ENCODE data around the gene TRIM29. TPM values are rescaled to one million over a fixed set of nuclear protein-coding genes. Genes with fewer than 3 reads are reported as not detected.

Gene TRIM29
- total RNA-seq, 1 experiment from 2014 or later, result 293 TPM

DNA sequence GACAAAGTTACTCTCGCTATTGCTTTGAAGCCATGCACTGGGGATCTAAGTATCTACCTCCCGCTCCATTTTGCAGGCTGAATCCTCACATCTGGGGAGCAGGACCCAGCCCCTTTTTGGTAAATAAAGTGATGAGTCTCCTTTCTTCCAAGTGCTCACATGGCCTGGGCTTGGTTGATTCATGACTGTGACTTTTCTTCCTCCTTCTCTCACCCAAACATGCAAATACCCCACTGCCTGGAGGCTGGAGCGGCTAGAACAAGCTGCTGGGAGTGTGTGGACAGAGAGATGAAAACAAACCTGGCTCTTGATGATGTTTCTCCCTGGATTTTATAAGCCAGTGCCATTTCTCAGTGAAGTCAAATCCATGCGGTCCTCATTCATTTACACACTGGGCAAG is 72.7 kb downstream of the TRIM29 start:
- TF ChIP-seq EZH2 (IDR thresholded peaks at IDR 0.05; ENCODE audit: low read depth), result no peak
- TF ChIP-seq, protein P1, sequence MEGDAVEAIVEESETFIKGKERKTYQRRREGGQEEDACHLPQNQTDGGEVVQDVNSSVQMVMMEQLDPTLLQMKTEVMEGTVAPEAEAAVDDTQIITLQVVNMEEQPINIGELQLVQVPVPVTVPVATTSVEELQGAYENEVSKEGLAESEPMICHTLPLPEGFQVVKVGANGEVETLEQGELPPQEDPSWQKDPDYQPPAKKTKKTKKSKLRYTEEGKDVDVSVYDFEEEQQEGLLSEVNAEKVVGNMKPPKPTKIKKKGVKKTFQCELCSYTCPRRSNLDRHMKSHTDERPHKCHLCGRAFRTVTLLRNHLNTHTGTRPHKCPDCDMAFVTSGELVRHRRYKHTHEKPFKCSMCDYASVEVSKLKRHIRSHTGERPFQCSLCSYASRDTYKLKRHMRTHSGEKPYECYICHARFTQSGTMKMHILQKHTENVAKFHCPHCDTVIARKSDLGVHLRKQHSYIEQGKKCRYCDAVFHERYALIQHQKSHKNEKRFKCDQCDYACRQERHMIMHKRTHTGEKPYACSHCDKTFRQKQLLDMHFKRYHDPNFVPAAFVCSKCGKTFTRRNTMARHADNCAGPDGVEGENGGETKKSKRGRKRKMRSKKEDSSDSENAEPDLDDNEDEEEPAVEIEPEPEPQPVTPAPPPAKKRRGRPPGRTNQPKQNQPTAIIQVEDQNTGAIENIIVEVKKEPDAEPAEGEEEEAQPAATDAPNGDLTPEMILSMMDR (conservative IDR thresholded peaks at IDR 0.05), result no peak
- no peak overlapping the region for H3K4me3 ChIP-seq
- no peak overlapping the region for H3K4me2 ChIP-seq
- no peak overlapping the region for H2AFZ ChIP-seq
- H3F3A ChIP-seq (ENCODE audit: insufficient read depth, low read depth), result no peaks in the 10 kb centered on the region
- H3K9me3 ChIP-seq (ENCODE audit: insufficient read depth, low read depth), result no peaks in the 10 kb centered on the region
- no peaks in the 10 kb centered on the region for H3K9me2 ChIP-seq (ENCODE audit: insufficient read depth)
- H3K36me3 ChIP-seq (ENCODE audit: low read depth), result no peaks in the 10 kb centered on the region
- intact Hi-C loops (cut with micrococcal nuclease; ENCODE audit: unreplicated experiment), result no loop called here
- ChIA-PET CTCF (no interaction called here), POLR2A (ENCODE audit: unreplicated experiment) (no interaction called here)
- no peaks in the 10 kb centered on the region for H3K79me2 ChIP-seq (ENCODE audit: low read depth)
- BruUV-seq (replicated peaks), result no TSS peak
- no peak overlapping the region for H3K27ac ChIP-seq
- H3K4me1 ChIP-seq (replicated peaks; ENCODE audit: insufficient read depth), result no peaks in the 10 kb centered on the region
- H3K27me3 ChIP-seq (ENCODE audit: insufficient read depth, low read depth), result peaks cover 90% of the 10 kb centered on the region
- no peaks in the 10 kb centered on the region for H4K20me1 ChIP-seq (ENCODE audit: insufficient read depth)
- DNase-seq, result no peak

GRCh38 chr11:120064341-120064740 is 73.6 kb downstream of the TRIM29 start:
- DNase-seq, result no peak
- H4K20me1 ChIP-seq (ENCODE audit: insufficient read depth), result no peaks in the 10 kb centered on the region
- no peak overlapping the region for H2AFZ ChIP-seq
- H3F3A ChIP-seq (ENCODE audit: insufficient read depth, low read depth), result no peaks in the 10 kb centered on the region
- no peaks in the 10 kb centered on the region for H3K9me3 ChIP-seq (ENCODE audit: insufficient read depth, low read depth)
- intact Hi-C loops (cut with micrococcal nuclease; ENCODE audit: unreplicated experiment), result no loop called here
- no peaks in the 10 kb centered on the region for H3K4me1 ChIP-seq (replicated peaks; ENCODE audit: insufficient read depth)
- TF ChIP-seq, protein P1 (conservative IDR thresholded peaks at IDR 0.05), result no peak
- no peak for TF ChIP-seq EZH2 (IDR thresholded peaks at IDR 0.05; ENCODE audit: low read depth)
- no peaks in the 10 kb centered on the region for H3K9me2 ChIP-seq (ENCODE audit: insufficient read depth)
- H3K27ac ChIP-seq, result no peak overlapping the region
- peaks cover 96% of the 10 kb centered on the region for H3K27me3 ChIP-seq (ENCODE audit: insufficient read depth, low read depth)
- no peak overlapping the region for H3K4me3 ChIP-seq
- no TSS peak for BruUV-seq (replicated peaks)
- ChIA-PET POLR2A (ENCODE audit: unreplicated experiment) (no interaction called here), CTCF (no interaction called here)
- H3K79me2 ChIP-seq (ENCODE audit: low read depth), result no peaks in the 10 kb centered on the region
- H3K4me2 ChIP-seq, result no peak overlapping the region
- H3K36me3 ChIP-seq (ENCODE audit: low read depth), result no peaks in the 10 kb centered on the region

DNA sequence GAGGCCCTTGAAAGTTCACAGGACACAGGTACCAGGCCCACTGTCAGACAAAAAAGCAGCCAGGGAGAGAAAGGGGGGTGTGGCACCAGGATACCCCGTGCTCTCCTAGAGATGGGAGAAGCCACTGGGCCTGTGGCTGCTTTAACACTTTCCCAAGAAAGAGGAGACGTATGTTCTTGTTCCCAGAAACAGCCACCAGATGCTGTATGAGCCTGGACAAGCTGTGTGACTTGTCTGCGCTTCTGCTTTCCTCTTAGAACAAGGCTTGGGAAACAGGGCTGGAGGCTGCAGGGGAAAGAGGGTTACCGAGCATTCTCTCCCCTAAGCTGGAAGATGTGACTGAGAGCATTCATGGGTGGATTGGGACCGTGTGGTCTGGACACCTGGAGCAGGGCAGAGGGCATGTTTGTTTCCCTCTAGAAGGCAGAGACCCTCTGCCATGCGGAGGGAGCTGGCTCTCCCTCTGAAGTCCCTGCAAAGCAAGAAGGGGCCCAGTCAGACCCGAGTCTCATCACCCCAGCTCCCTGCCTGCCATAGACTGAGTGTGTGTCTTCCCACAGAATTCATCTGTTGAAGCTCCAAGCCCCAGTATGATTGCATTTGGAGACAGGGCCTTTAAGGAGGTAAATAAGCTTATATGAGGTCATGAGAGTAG is 74.1 kb downstream of the TRIM29 start:
- no peaks in the 10 kb centered on the region for H4K20me1 ChIP-seq (ENCODE audit: insufficient read depth)
- H3K27me3 ChIP-seq (ENCODE audit: insufficient read depth, low read depth), result peaks cover 96% of the 10 kb centered on the region
- no peaks in the 10 kb centered on the region for H3K9me2 ChIP-seq (ENCODE audit: insufficient read depth)
- H3K4me2 ChIP-seq, result no peak overlapping the region
- no peaks in the 10 kb centered on the region for H3F3A ChIP-seq (ENCODE audit: insufficient read depth, low read depth)
- no peak overlapping the region for H2AFZ ChIP-seq
- BruUV-seq (replicated peaks), result no TSS peak
- POLR2A ChIA-PET (ENCODE audit: unreplicated experiment), result no interaction called here
- no peak overlapping the region for H3K4me3 ChIP-seq
- CTCF ChIA-PET, result no interaction called here
- no peaks in the 10 kb centered on the region for H3K36me3 ChIP-seq (ENCODE audit: low read depth)
- DNase-seq, result no peak
- TF ChIP-seq, protein P1 (conservative IDR thresholded peaks at IDR 0.05), result no peak
- TF ChIP-seq EZH2 (IDR thresholded peaks at IDR 0.05; ENCODE audit: low read depth), result no peak
- H3K4me1 ChIP-seq (replicated peaks; ENCODE audit: insufficient read depth), result no peaks in the 10 kb centered on the region
- H3K79me2 ChIP-seq (ENCODE audit: low read depth), result no peaks in the 10 kb centered on the region
- no peaks in the 10 kb centered on the region for H3K9me3 ChIP-seq (ENCODE audit: insufficient read depth, low read depth)
- intact Hi-C loops (cut with micrococcal nuclease; ENCODE audit: unreplicated experiment), result no loop called here
- H3K27ac ChIP-seq, result no peak overlapping the region
